ENCODE results near the gene GCN1.

- no peak for TF ChIP-seq NANOG (IDR thresholded peaks at IDR 0.05; ENCODE audit: insufficient read depth, low read depth, low read length, poor library complexity, severe bottlenecking)
- TF ChIP-seq POLR2A (IDR thresholded peaks at IDR 0.05; ENCODE audit: control extremely low read depth in 1 of 2, low read depth in 2 of 2, low read length in 2 of 2) = no peak
- TF ChIP-seq TEAD4 (IDR thresholded peaks at IDR 0.05; ENCODE audit: low read depth, low read length) = no peak
- TF ChIP-seq EZH2 (IDR thresholded peaks at IDR 0.05; ENCODE audit: low read depth, low read length, severe bottlenecking) = no peak
- TF ChIP-seq CREB1 (IDR thresholded peaks at IDR 0.05) = no peak
- TF ChIP-seq, protein P1, sequence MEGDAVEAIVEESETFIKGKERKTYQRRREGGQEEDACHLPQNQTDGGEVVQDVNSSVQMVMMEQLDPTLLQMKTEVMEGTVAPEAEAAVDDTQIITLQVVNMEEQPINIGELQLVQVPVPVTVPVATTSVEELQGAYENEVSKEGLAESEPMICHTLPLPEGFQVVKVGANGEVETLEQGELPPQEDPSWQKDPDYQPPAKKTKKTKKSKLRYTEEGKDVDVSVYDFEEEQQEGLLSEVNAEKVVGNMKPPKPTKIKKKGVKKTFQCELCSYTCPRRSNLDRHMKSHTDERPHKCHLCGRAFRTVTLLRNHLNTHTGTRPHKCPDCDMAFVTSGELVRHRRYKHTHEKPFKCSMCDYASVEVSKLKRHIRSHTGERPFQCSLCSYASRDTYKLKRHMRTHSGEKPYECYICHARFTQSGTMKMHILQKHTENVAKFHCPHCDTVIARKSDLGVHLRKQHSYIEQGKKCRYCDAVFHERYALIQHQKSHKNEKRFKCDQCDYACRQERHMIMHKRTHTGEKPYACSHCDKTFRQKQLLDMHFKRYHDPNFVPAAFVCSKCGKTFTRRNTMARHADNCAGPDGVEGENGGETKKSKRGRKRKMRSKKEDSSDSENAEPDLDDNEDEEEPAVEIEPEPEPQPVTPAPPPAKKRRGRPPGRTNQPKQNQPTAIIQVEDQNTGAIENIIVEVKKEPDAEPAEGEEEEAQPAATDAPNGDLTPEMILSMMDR (IDR thresholded peaks at IDR 0.05; ENCODE audit: control extremely low read depth in 1 of 3, insufficient read depth in 1 of 3, low read depth in 1 of 3, low read length in 3 of 3) = no peak
Measured at GRCh38 chr12:120162763-120163162, 31.8 kb downstream of the GCN1 start.

Measured in H1 (cell line).